Smooth muscle cell (in vitro differentiated cells): ENCODE results near the gene RASSF10. TPM values are rescaled to one million over a fixed set of nuclear protein-coding genes. Genes with fewer than 3 reads are reported as not detected.

ENCODE experiments used
- DNase-seq: peaks from one replicate; lab custom pipeline; 2025; ENCODE audit not compliant: unreplicated experiment; lab: John Stamatoyannopoulos, UW
- H2AFZ ChIP-seq: fragments of 200-600 bp; sonication (generic); 2 replicates; pipeline ENCODE4 v1.6.0; 2016; ENCODE audit warnings: antibody characterized with exemption, low read depth, mild to moderate bottlenecking
- H3F3A ChIP-seq: fragments of 200-600 bp; sonication (generic); 2 replicates; pipeline ENCODE4 v1.6.0; 2017; ENCODE audit warnings: antibody characterized with exemption, low read depth
- H3K27ac ChIP-seq: fragments of 200-600 bp; sonication (generic); 2 replicates; pipeline ENCODE4 v1.5.1; 2016; ENCODE audit warnings: low read depth, mild to moderate bottlenecking
- H3K27me3 ChIP-seq: fragments of 200-600 bp; sonication (generic); 2 replicates; pipeline ENCODE4 v1.6.1; 2016; ENCODE audit warnings: low read depth, mild to moderate bottlenecking
- H3K36me3 ChIP-seq: fragments of 200-600 bp; sonication (generic); 2 replicates; pipeline ENCODE4 v1.5.1; 2016; ENCODE audit warnings: low read depth
- H3K4me1 ChIP-seq: fragments of 200-600 bp; sonication (generic); 2 replicates; pipeline ENCODE4 v1.5.1; 2016; ENCODE audit warnings: low read depth
- H3K4me2 ChIP-seq: fragments of 200-600 bp; sonication (generic); 2 replicates; pipeline ENCODE4 v1.6.0; 2016; ENCODE audit warnings: mild to moderate bottlenecking
- H3K4me3 ChIP-seq: fragments of 200-600 bp; sonication (generic); 2 replicates; pipeline ENCODE4 v1.5.1; 2016; ENCODE audit warnings: mild to moderate bottlenecking
- H3K79me2 ChIP-seq: fragments of 200-600 bp; sonication (generic); 2 replicates; pipeline ENCODE4 v1.6.0; 2016; ENCODE audit warnings: low read depth, mild to moderate bottlenecking
- H3K9ac ChIP-seq: fragments of 200-600 bp; sonication (generic); 2 replicates; pipeline ENCODE4 v1.6.0; 2016; ENCODE audit warnings: low read depth
- H3K9me3 ChIP-seq: fragments of 200-600 bp; sonication (generic); replicated peaks from 2 replicates; pipeline ENCODE4 v1.5.1; 2016; ENCODE audit warnings: low read depth
- H4K20me1 ChIP-seq: fragments of 200-600 bp; sonication (generic); 2 replicates; pipeline ENCODE4 v1.6.0; 2016; ENCODE audit warnings: low read depth
- WGBS: methylation state at CpG from one replicate; pipeline ENCODE4 v1.1.7; 2016; ENCODE audit warnings: low lambda C conversion rate; 5-methylcytosine and 5-hydroxymethylcytosine counted together
- polyA plus RNA-seq: library from polyadenylated mRNA; unstranded; fragments of >200 nt; fragmentation: Nextera tagmentation; extraction: Ambion mirVana; gene quantifications from 2 replicates; pipeline ENCODE4 v1.2.1, GENCODE V29; 2016
- total RNA-seq: library from RNA; depleted of rRNA; stranded (reverse); fragments of >200 nt; gene quantifications from 2 replicates; pipeline ENCODE4 v1.2.3, GENCODE V29; 2014
- TF ChIP-seq, protein P1 (sequence below): fragments of 200-600 bp; sonication (generic); IDR thresholded peaks from 2 replicates; pipeline ENCODE4 v1.5.1; 2017; ENCODE audit warnings: borderline replicate concordance, mild to moderate bottlenecking, antibody characterized with exemption; ENCODE audit not compliant: insufficient read depth, poor library complexity, severe bottlenecking

RASSF10 gene
- total and polyA plus RNA-seq, 2 experiments from 2014 or later: 2.2 TPM; not detected in 1

DNA sequence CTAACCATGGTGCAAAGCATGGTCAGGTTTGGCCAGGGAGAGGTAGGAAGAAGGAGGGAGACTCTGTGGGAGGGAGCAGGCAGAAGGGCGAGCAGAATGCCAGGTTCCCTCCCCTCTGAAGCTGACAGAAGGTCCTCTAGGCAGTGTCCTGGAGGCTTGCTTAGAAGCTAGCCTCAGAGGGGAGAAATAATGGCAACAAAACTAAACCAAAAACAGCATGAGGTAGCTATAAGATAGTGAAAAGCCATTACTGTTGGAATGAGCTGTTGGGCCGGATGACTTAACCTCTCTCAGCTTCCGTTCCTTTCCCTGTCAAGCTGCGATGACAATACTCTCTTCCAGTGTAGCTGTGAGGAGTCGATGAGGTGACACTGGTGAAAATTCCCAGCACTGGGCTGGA is 36.6 kb downstream of the RASSF10 start:
- Histone ChIP-seq H4K20me1 (no peaks in the 10 kb centered on the region), H3K4me2 (no peak overlapping the region), H3F3A (no peaks in the 10 kb centered on the region), H3K27ac (no peak overlapping the region), H3K27me3 (peaks cover 5% of the 10 kb centered on the region), H3K9me3 (no peaks in the 10 kb centered on the region), H3K36me3 (no peaks in the 10 kb centered on the region), H2AFZ (no peak overlapping the region), H3K4me3 (no peak overlapping the region), H3K79me2 (no peaks in the 10 kb centered on the region), H3K4me1 (no peaks in the 10 kb centered on the region), H3K9ac (no peak overlapping the region)
- no peak for DNase-seq
- TF ChIP-seq, protein P1, sequence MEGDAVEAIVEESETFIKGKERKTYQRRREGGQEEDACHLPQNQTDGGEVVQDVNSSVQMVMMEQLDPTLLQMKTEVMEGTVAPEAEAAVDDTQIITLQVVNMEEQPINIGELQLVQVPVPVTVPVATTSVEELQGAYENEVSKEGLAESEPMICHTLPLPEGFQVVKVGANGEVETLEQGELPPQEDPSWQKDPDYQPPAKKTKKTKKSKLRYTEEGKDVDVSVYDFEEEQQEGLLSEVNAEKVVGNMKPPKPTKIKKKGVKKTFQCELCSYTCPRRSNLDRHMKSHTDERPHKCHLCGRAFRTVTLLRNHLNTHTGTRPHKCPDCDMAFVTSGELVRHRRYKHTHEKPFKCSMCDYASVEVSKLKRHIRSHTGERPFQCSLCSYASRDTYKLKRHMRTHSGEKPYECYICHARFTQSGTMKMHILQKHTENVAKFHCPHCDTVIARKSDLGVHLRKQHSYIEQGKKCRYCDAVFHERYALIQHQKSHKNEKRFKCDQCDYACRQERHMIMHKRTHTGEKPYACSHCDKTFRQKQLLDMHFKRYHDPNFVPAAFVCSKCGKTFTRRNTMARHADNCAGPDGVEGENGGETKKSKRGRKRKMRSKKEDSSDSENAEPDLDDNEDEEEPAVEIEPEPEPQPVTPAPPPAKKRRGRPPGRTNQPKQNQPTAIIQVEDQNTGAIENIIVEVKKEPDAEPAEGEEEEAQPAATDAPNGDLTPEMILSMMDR: no peak
- 70% methylated on average over 5 of the region's 5 CpGs for WGBS

DNA sequence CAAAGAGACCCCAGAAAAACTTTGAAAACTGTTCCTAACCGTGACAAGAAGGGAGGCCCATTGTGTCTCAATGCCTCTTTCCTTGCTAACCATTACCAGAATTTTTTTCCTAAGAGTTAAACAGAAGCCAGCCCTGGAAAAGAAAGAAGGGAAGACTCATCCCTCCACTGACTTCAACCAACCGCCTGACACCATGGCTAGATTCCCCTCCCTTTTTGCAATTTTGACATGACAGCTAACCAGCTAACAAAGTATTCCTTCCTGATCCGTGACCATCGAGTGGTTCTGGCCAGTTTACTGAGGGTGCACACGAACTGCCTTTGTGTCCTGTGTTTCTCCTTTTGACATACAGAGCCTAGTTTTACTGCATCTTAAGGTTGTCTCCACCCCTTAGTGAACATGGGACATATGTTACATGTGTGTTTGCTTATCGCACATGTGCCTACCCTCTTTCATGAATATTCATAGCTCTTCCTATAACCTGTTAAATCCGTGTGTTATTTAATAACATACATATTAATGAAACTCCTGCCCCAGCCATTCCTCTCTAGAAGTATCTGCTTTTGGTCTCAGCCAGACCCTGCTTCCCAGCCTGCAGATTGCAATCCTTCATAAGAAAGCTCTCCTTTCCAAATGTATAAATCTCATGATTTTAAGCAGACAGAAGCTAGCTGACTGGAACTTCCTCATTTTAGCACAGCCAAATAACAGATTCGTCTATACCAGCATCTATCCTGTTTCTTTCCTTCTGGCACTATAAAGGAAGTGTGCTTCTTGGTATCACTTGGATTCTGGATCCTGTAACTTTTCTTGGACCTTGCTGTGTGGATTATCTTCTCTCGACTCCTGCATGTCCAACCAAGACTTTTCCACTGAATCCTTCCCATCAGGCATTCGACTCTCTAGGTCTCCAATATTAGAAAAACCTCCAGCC is 37.8 kb downstream of the RASSF10 start:
- Histone ChIP-seq H3F3A (no peaks in the 10 kb centered on the region), H3K4me2 (no peak overlapping the region), H2AFZ (no peak overlapping the region), H3K27ac (no peak overlapping the region), H3K27me3 (peaks cover 5% of the 10 kb centered on the region), H3K36me3 (no peaks in the 10 kb centered on the region), H3K79me2 (no peaks in the 10 kb centered on the region), H3K9ac (no peak overlapping the region), H4K20me1 (no peaks in the 10 kb centered on the region), H3K4me1 (no peaks in the 10 kb centered on the region), H3K4me3 (no peak overlapping the region), H3K9me3 (no peaks in the 10 kb centered on the region)
- 94% methylated on average over 10 of the region's 10 CpGs for WGBS
- TF ChIP-seq, protein P1: no peak
- DNase-seq: no peak

DNA sequence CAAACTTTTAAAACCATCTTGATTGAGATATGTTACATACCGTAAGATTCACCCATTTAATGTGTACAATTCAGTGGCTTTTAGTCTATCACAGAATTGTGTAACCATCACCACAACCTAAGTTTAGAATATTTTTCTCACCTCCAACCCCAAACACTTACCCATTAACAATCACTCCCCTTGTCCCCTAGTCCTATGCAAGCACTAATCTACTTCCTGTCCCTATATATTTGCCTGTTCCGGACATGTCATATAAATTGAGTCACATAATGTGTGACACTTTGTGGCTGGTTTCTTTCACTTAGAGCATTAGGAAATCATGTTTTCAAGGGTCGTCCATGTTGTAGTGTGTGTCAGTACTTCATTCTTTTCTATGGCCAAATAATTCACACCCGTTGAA is 38.8 kb downstream of the RASSF10 start:
- Histone ChIP-seq H3K36me3 (no peaks in the 10 kb centered on the region), H3F3A (no peaks in the 10 kb centered on the region)
- WGBS: 92% methylated on average over 4 of the region's 4 CpGs

More for the DNA sequence above, 38.8 kb downstream of the RASSF10 start:
- Histone ChIP-seq H3K4me3 (no peak overlapping the region), H2AFZ (no peak overlapping the region), H3K9ac (no peak overlapping the region), H3K4me1 (no peaks in the 10 kb centered on the region), H4K20me1 (no peaks in the 10 kb centered on the region), H3K27ac (no peak overlapping the region), H3K27me3 (peaks cover 5% of the 10 kb centered on the region), H3K4me2 (no peak overlapping the region), H3K9me3 (no peaks in the 10 kb centered on the region), H3K79me2 (no peaks in the 10 kb centered on the region)
- TF ChIP-seq, protein P1: no peak
- no peak for DNase-seq
